ENCODE results near the gene CARS2.

Gene CARS2

DNA sequence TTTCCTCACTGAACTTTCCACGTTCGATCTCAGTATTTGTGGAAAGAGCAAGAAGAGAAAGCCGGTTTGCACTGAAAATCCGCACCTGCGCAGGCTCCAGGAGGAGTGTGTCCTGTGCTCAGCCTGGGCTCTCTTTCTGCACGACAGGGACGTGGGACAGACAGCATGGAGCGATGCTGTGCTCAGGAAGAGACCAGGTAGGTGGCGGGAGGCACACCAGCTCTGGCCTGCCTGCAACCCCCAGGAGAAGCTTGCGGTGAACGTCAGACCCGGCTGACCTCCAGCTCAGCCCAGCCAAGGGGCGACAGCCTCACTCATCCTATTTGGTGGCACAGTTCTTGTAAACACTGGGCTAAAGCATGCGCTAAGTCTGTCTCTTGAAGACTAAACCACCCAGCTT, 54.6 kb downstream of the CARS2 start (continued):
- TF ChIP-seq SNAI2 (CRISPR knock-in tag; IDR thresholded peaks at IDR 0.05) (no peak), GLIS3 (CRISPR knock-in tag; IDR thresholded peaks at IDR 0.05) (no peak), BACH2 (CRISPR knock-in tag; IDR thresholded peaks at IDR 0.05; ENCODE audit: borderline replicate concordance) (no peak), RARB (CRISPR knock-in tag; IDR thresholded peaks at IDR 0.05) (no peak)

DNA sequence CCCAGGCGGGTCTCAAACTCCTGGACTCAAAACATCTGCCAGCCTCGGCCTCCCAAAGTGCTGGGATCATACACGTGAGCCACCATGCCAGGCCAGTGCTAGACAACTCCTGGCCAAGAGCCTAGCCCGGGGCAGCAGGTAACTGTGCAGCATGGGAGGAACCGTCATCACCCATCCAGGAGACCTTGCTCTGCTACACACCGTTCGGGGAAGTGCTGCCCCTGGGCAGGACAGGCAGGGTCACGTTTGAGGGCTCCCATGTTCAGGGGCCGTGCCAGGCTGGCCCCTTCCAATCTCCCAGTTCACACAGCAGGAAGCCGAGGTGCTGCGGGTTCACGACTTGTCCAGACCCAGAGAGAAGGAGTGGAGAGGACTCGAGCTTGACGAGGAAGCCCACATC, 55.5 kb downstream of the CARS2 start:
- TF ChIP-seq, protein P1, sequence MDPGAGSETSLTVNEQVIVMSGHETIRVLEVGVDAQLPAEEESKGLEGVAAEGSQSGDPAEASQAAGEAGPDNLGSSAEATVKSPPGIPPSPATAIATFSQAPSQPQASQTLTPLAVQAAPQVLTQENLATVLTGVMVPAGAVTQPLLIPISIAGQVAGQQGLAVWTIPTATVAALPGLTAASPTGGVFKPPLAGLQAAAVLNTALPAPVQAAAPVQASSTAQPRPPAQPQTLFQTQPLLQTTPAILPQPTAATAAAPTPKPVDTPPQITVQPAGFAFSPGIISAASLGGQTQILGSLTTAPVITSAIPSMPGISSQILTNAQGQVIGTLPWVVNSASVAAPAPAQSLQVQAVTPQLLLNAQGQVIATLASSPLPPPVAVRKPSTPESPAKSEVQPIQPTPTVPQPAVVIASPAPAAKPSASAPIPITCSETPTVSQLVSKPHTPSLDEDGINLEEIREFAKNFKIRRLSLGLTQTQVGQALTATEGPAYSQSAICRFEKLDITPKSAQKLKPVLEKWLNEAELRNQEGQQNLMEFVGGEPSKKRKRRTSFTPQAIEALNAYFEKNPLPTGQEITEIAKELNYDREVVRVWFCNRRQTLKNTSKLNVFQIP (CRISPR knock-in tag; IDR thresholded peaks at IDR 0.05; ENCODE audit: borderline replicate concordance, low read depth), result no peak
- TF ChIP-seq, protein P2, sequence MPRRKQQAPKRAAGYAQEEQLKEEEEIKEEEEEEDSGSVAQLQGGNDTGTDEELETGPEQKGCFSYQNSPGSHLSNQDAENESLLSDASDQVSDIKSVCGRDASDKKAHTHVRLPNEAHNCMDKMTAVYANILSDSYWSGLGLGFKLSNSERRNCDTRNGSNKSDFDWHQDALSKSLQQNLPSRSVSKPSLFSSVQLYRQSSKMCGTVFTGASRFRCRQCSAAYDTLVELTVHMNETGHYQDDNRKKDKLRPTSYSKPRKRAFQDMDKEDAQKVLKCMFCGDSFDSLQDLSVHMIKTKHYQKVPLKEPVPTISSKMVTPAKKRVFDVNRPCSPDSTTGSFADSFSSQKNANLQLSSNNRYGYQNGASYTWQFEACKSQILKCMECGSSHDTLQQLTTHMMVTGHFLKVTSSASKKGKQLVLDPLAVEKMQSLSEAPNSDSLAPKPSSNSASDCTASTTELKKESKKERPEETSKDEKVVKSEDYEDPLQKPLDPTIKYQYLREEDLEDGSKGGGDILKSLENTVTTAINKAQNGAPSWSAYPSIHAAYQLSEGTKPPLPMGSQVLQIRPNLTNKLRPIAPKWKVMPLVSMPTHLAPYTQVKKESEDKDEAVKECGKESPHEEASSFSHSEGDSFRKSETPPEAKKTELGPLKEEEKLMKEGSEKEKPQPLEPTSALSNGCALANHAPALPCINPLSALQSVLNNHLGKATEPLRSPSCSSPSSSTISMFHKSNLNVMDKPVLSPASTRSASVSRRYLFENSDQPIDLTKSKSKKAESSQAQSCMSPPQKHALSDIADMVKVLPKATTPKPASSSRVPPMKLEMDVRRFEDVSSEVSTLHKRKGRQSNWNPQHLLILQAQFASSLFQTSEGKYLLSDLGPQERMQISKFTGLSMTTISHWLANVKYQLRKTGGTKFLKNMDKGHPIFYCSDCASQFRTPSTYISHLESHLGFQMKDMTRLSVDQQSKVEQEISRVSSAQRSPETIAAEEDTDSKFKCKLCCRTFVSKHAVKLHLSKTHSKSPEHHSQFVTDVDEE (CRISPR knock-in tag; IDR thresholded peaks at IDR 0.05), result no peak
- TF ChIP-seq PPARA (CRISPR knock-in tag; IDR thresholded peaks at IDR 0.05; ENCODE audit: borderline replicate concordance) (no peak), ZNF70 (CRISPR knock-in tag; IDR thresholded peaks at IDR 0.05) (no peak), CSDC2 (CRISPR knock-in tag; IDR thresholded peaks at IDR 0.05) (no peak), TCF4 (CRISPR knock-in tag; IDR thresholded peaks at IDR 0.05; ENCODE audit: borderline replicate concordance) (no peak), TOX (CRISPR knock-in tag; IDR thresholded peaks at IDR 0.05; ENCODE audit: borderline replicate concordance) (no peak), ZNF8 (CRISPR knock-in tag; IDR thresholded peaks at IDR 0.05) (no peak), ZC3H10 (CRISPR knock-in tag; IDR thresholded peaks at IDR 0.05) (no peak), ZNF565 (CRISPR knock-in tag; conservative IDR thresholded peaks at IDR 0.05; ENCODE audit: low read depth) (no peak), GLIS3 (CRISPR knock-in tag; IDR thresholded peaks at IDR 0.05) (no peak), OSR1 (CRISPR knock-in tag; IDR thresholded peaks at IDR 0.05) (no peak)
- TF ChIP-seq, protein P3, sequence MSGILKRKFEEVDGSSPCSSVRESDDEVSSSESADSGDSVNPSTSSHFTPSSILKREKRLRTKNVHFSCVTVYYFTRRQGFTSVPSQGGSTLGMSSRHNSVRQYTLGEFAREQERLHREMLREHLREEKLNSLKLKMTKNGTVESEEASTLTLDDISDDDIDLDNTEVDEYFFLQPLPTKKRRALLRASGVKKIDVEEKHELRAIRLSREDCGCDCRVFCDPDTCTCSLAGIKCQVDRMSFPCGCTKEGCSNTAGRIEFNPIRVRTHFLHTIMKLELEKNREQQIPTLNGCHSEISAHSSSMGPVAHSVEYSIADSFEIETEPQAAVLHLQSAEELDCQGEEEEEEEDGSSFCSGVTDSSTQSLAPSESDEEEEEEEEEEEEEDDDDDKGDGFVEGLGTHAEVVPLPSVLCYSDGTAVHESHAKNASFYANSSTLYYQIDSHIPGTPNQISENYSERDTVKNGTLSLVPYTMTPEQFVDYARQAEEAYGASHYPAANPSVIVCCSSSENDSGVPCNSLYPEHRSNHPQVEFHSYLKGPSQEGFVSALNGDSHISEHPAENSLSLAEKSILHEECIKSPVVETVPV (CRISPR knock-in tag; IDR thresholded peaks at IDR 0.05), result no peak
- TF ChIP-seq, protein P4, sequence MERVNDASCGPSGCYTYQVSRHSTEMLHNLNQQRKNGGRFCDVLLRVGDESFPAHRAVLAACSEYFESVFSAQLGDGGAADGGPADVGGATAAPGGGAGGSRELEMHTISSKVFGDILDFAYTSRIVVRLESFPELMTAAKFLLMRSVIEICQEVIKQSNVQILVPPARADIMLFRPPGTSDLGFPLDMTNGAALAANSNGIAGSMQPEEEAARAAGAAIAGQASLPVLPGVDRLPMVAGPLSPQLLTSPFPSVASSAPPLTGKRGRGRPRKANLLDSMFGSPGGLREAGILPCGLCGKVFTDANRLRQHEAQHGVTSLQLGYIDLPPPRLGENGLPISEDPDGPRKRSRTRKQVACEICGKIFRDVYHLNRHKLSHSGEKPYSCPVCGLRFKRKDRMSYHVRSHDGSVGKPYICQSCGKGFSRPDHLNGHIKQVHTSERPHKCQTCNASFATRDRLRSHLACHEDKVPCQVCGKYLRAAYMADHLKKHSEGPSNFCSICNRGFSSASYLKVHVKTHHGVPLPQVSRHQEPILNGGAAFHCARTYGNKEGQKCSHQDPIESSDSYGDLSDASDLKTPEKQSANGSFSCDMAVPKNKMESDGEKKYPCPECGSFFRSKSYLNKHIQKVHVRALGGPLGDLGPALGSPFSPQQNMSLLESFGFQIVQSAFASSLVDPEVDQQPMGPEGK (CRISPR knock-in tag; IDR thresholded peaks at IDR 0.05; ENCODE audit: borderline replicate concordance), result no peak
- no peak for ATAC-seq

DNA sequence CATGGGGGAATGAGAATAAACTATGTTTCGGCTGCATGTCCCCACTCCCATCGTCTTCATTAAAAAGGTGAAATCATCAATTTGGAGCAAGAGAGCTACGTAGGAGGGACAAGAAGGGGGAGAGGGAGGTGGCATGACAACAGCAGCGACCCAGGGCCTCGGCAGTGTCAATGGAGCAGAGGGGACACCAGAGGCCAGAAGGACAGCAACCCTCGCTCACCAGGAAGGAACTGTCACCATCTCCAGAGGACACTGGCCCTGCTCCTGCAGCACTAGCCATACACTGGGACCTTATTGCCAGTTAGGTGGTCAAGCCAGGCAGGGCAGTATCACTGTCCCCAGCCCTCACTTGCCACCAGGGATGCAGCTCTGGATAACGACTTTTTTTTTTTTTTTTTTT, 56.4 kb downstream of the CARS2 start:
- TF ChIP-seq CSDC2 (CRISPR knock-in tag; IDR thresholded peaks at IDR 0.05) (no peak), TOX (CRISPR knock-in tag; IDR thresholded peaks at IDR 0.05; ENCODE audit: borderline replicate concordance) (no peak), ZNF70 (CRISPR knock-in tag; IDR thresholded peaks at IDR 0.05) (no peak), ZFP30 (CRISPR knock-in tag; IDR thresholded peaks at IDR 0.05) (no peak), ISL1 (CRISPR knock-in tag; IDR thresholded peaks at IDR 0.05) (no peak), ARNTL (CRISPR knock-in tag; IDR thresholded peaks at IDR 0.05; ENCODE audit: borderline replicate concordance, low read depth) (no peak), SNAI2 (CRISPR knock-in tag; IDR thresholded peaks at IDR 0.05) (no peak), TCF4 (CRISPR knock-in tag; IDR thresholded peaks at IDR 0.05; ENCODE audit: borderline replicate concordance) (no peak), ZC3H10 (CRISPR knock-in tag; IDR thresholded peaks at IDR 0.05) (no peak)
- TF ChIP-seq, protein P4 (CRISPR knock-in tag; IDR thresholded peaks at IDR 0.05; ENCODE audit: borderline replicate concordance), result no peak
- TF ChIP-seq, protein P3 (CRISPR knock-in tag; IDR thresholded peaks at IDR 0.05), result no peak
- ATAC-seq, result no peak
